Cardiac septum (tissue), 1 donor: ENCODE results near the gene E2F8. TPM values are rescaled to one million over a fixed set of nuclear protein-coding genes. Genes with fewer than 3 reads are reported as not detected.
"Not testable (repeated sequence)": the region's sequence is repeated elsewhere in the genome, so short reads cannot be mapped to it uniquely, and the experiment has no call there.

Experiments used
- DNase-seq: peaks from one replicate; pipeline ENCODE4 v3.0.0-alpha.2; 2020; ENCODE audit warnings: low spot score
- intact Hi-C: fragments of 100-400 bp; cut with DNase I; formaldehyde crosslinking; loops from one replicate; pipeline ENCODE4 v1.14.0; 2022
- long read RNA-seq: library from polyadenylated mRNA; unstranded; transcript quantifications from one replicate; pipeline ENCODE4 v2.0.0, GENCODE V29; 2021
- total RNA-seq: library from RNA; stranded (reverse); fragmentation: NEBNext Ultra II Directional; extraction: Animal tissue kit (Norgen Biotek cat#: 25700); gene quantifications from one replicate; pipeline ENCODE4 v1.2.1, GENCODE V29; 2021
- donor health status: DM: no; HTN: no; CAD: no.

Gene E2F8
- 4.5 TPM for total RNA-seq
- long read RNA-seq, partial matches to known transcripts = 6 of 7 reads
- long read RNA-seq, other reads (novel, unspliced or antisense) = 1 of 7 reads

- DNase-seq = peak; percentile 98
- intact Hi-C loops = no loop called here
Measured at GRCh38 chr11:19240420-19241259, at the start of gene E2F8. Gene E2F8, minus strand, starts transcription at chr11:19240945. Its CDS starts 824 bp downstream, at chr11:19240121.

GRCh38 chr11:19290356-19290755 lies 49.6 kb upstream of the E2F8 start:
- intact Hi-C loops = no loop called here
- no peak for DNase-seq

- no peak for DNase-seq
Measured at GRCh38 chr11:19288256-19288655, 47.5 kb upstream of the E2F8 start.

GRCh38 chr11:19286411-19286810 lies 45.7 kb upstream of the E2F8 start:
- intact Hi-C loops = no loop called here
- DNase-seq = no peak

More at GRCh38 chr11:19288256-19288655, 47.5 kb upstream of the E2F8 start:
- intact Hi-C loops = no loop called here

GRCh38 chr11:19284881-19285280 lies 44.1 kb upstream of the E2F8 start:
- no peak for DNase-seq
- intact Hi-C loops = no loop called here

- intact Hi-C loops = no loop called here
Measured at GRCh38 chr11:19283991-19284390, 43.2 kb upstream of the E2F8 start.

GRCh38 chr11:19281555-19281954 lies 40.8 kb upstream of the E2F8 start:
- no peak for DNase-seq
- intact Hi-C loops = no loop called here

More at GRCh38 chr11:19283991-19284390, 43.2 kb upstream of the E2F8 start:
- DNase-seq = no peak

- DNase-seq = no peak
- intact Hi-C loops = no loop called here
Measured at GRCh38 chr11:19281041-19281440, 40.3 kb upstream of the E2F8 start.

GRCh38 chr11:19279451-19279850 lies 38.7 kb upstream of the E2F8 start:
- intact Hi-C loops = no loop called here
- no peak for DNase-seq

GRCh38 chr11:19276859-19277808 lies 36.4 kb upstream of the E2F8 start:
- intact Hi-C loops = no loop called here
- DNase-seq = no peak

GRCh38 chr11:19275496-19275895 lies 34.8 kb upstream of the E2F8 start:
- intact Hi-C loops = no loop called here
- no peak for DNase-seq

- DNase-seq, intact Hi-C loops: not testable (repeated sequence)
Measured at GRCh38 chr11:19273219-19273618, 32.5 kb upstream of the E2F8 start.

- intact Hi-C loops = loop anchor here (10.0 kb wide), 1 partner anchor 194 kb away; no protein-coding TSS in a partner anchor
- no peak for DNase-seq
Measured at GRCh38 chr11:19268909-19269308, 28.2 kb upstream of the E2F8 start.

GRCh38 chr11:19267567-19267966 lies 26.8 kb upstream of the E2F8 start:
- intact Hi-C loops = loop anchor here (10.0 kb wide), 1 partner anchor 193 kb away; no protein-coding TSS in a partner anchor
- no peak for DNase-seq

GRCh38 chr11:19263333-19263732 lies 22.6 kb upstream of the E2F8 start:
- intact Hi-C loops = loop anchor here (10.0 kb wide), 1 partner anchor 189 kb away; no protein-coding TSS in a partner anchor
- DNase-seq = no peak

GRCh38 chr11:19259487-19260345 lies 19.0 kb upstream of the E2F8 start:
- intact Hi-C loops = loop anchor here (5.0 to 10.0 kb wide), 2 partner anchors 185 to 293 kb away; no protein-coding TSS in a partner anchor
- no peak for DNase-seq

- no peak for DNase-seq
- intact Hi-C loops = loop anchor here (5.0 kb wide), 1 partner anchor 294 kb away; no protein-coding TSS in a partner anchor
Measured at GRCh38 chr11:19258641-19259230, 18.0 kb upstream of the E2F8 start.

GRCh38 chr11:19254441-19254840 lies 13.7 kb upstream of the E2F8 start:
- DNase-seq, intact Hi-C loops: not testable (repeated sequence)
